ENCODE results near the gene LMO1.

DNA sequence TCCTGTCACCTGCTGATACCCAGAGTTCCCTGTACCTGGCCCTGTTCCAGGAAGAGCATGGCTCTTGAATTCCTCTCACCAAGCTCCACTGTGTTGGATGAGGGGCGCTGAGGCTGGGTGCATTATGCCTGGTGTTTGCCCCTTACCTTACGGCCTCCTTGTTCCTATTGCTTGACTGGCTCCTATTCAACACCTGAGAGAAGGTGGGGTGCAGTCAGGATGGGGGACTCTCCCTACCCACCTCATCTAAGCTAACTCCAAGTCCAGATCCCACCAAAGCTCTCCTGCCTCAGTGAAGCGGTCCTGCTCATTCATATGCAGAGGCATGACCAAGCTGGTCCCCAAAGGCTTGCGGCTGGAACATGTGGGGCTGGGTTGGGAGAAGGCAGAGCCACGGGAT is 59.1 kb downstream of the LMO1 start:
- TF ChIP-seq, protein P1, sequence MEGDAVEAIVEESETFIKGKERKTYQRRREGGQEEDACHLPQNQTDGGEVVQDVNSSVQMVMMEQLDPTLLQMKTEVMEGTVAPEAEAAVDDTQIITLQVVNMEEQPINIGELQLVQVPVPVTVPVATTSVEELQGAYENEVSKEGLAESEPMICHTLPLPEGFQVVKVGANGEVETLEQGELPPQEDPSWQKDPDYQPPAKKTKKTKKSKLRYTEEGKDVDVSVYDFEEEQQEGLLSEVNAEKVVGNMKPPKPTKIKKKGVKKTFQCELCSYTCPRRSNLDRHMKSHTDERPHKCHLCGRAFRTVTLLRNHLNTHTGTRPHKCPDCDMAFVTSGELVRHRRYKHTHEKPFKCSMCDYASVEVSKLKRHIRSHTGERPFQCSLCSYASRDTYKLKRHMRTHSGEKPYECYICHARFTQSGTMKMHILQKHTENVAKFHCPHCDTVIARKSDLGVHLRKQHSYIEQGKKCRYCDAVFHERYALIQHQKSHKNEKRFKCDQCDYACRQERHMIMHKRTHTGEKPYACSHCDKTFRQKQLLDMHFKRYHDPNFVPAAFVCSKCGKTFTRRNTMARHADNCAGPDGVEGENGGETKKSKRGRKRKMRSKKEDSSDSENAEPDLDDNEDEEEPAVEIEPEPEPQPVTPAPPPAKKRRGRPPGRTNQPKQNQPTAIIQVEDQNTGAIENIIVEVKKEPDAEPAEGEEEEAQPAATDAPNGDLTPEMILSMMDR (conservative IDR thresholded peaks at IDR 0.05; ENCODE audit: low read length): no peak
- no peak for TF ChIP-seq EZH2phosphoT487 (IDR thresholded peaks at IDR 0.05; ENCODE audit: borderline replicate concordance)

All from Loucy (cell line).